Activated naive CD8-positive, alpha-beta T cell (primary cell): ENCODE data around the gene MRPL20.
"Not testable (repeated sequence)": the region's sequence is repeated elsewhere in the genome, so short reads cannot be mapped to it uniquely, and the experiment has no call there.

Experiments used
- H3K27ac Mint-ChIP-seq: one replicate; pipeline ENCODE4 v1.8.0; 2021; ENCODE audit warnings: mixed read lengths
- H3K27me3 Mint-ChIP-seq: one replicate; pipeline ENCODE4 v1.8.0; 2021; ENCODE audit warnings: mixed read lengths
- H3K36me3 Mint-ChIP-seq: one replicate; pipeline ENCODE4 v1.8.0; 2021; ENCODE audit warnings: mixed read lengths
- H3K4me1 Mint-ChIP-seq: one replicate; pipeline ENCODE4 v1.8.0; 2021; ENCODE audit warnings: low read depth, mixed read lengths
- H3K4me3 Mint-ChIP-seq: one replicate; pipeline ENCODE4 v1.8.0; 2021; ENCODE audit warnings: mild to moderate bottlenecking, mixed read lengths
- H3K9me3 Mint-ChIP-seq: one replicate; pipeline ENCODE4 v1.8.0; 2021; ENCODE audit warnings: low read depth, mixed read lengths

Gene MRPL20

GRCh38 chr1:1407636-1408318 is 684 bp upstream of the MRPL20 start:
- H3K27ac Mint-ChIP-seq, result peak overlapping the region; percentile 84
- peaks cover 7% of the 10 kb centered on the region for H3K36me3 Mint-ChIP-seq
- peak overlapping the region; percentile 91 for H3K4me3 Mint-ChIP-seq
- no peaks in the 10 kb centered on the region for H3K9me3 Mint-ChIP-seq
- H3K27me3 Mint-ChIP-seq, result no peaks in the 10 kb centered on the region
- H3K4me1 Mint-ChIP-seq, result peaks cover 38% of the 10 kb centered on the region

GRCh38 chr1:1406101-1406820 is 832 bp downstream of the MRPL20 start:
- H3K4me1 Mint-ChIP-seq, result peaks cover 46% of the 10 kb centered on the region
- H3K9me3 Mint-ChIP-seq, result no peaks in the 10 kb centered on the region
- H3K27me3 Mint-ChIP-seq, result no peaks in the 10 kb centered on the region
- peak overlapping the region; percentile 95 for H3K4me3 Mint-ChIP-seq
- H3K27ac Mint-ChIP-seq, result peak overlapping the region; percentile 95
- H3K36me3 Mint-ChIP-seq, result peaks cover 7% of the 10 kb centered on the region

- Mint-ChIP-seq H3K36me3 (peaks cover 7% of the 10 kb centered on the region), H3K4me3 (peak overlapping the region; percentile 59), H3K4me1 (peaks cover 49% of the 10 kb centered on the region)
Measured at GRCh38 chr1:1403653-1404052, 3.4 kb downstream of the MRPL20 start.

GRCh38 chr1:1402901-1403392 is 4.1 kb downstream of the MRPL20 start:
- not testable (repeated sequence) for H3K27me3 Mint-ChIP-seq, H3K9me3 Mint-ChIP-seq, H3K36me3 Mint-ChIP-seq, H3K4me3 Mint-ChIP-seq
- H3K4me1 Mint-ChIP-seq, result peaks cover 48% of the 10 kb centered on the region
- peak overlapping the region; percentile 80 for H3K27ac Mint-ChIP-seq

More at GRCh38 chr1:1403653-1404052, 3.4 kb downstream of the MRPL20 start:
- H3K9me3 Mint-ChIP-seq, result no peaks in the 10 kb centered on the region
- H3K27ac Mint-ChIP-seq, result peak overlapping the region; percentile 80
- no peaks in the 10 kb centered on the region for H3K27me3 Mint-ChIP-seq

GRCh38 chr1:1402072-1402900 is 4.8 kb downstream of the MRPL20 start:
- H3K27ac Mint-ChIP-seq, result peak overlapping the region; percentile 79
- peaks cover 5% of the 10 kb centered on the region for H3K36me3 Mint-ChIP-seq
- no peaks in the 10 kb centered on the region for H3K9me3 Mint-ChIP-seq
- H3K4me1 Mint-ChIP-seq, result peaks cover 51% of the 10 kb centered on the region
- peak overlapping the region; percentile 89 for H3K4me3 Mint-ChIP-seq
- H3K27me3 Mint-ChIP-seq, result no peaks in the 10 kb centered on the region

- H3K27me3 Mint-ChIP-seq, result no peaks in the 10 kb centered on the region
- H3K36me3 Mint-ChIP-seq, result peaks cover 5% of the 10 kb centered on the region
- peaks cover 49% of the 10 kb centered on the region for H3K4me1 Mint-ChIP-seq
- no peaks in the 10 kb centered on the region for H3K9me3 Mint-ChIP-seq
- H3K27ac Mint-ChIP-seq, result peak overlapping the region; percentile 79
- peak overlapping the region; percentile 89 for H3K4me3 Mint-ChIP-seq
Measured at GRCh38 chr1:1401457-1402010, 5.6 kb downstream of the MRPL20 start.

GRCh38 chr1:1400576-1401456 is 6.3 kb downstream of the MRPL20 start:
- Mint-ChIP-seq H3K4me3 (peak overlapping the region; percentile 89), H3K27me3 (no peaks in the 10 kb centered on the region), H3K9me3 (no peaks in the 10 kb centered on the region), H3K27ac (peak overlapping the region; percentile 87), H3K4me1 (peaks cover 47% of the 10 kb centered on the region), H3K36me3 (peaks cover 5% of the 10 kb centered on the region)

- no peaks in the 10 kb centered on the region for H3K27me3 Mint-ChIP-seq
- peaks cover 5% of the 10 kb centered on the region for H3K36me3 Mint-ChIP-seq
- H3K27ac Mint-ChIP-seq, result peak overlapping the region; percentile 87
- peaks cover 48% of the 10 kb centered on the region for H3K4me1 Mint-ChIP-seq
- peak overlapping the region; percentile 89 for H3K4me3 Mint-ChIP-seq
- H3K9me3 Mint-ChIP-seq, result no peaks in the 10 kb centered on the region
Measured at GRCh38 chr1:1399872-1400575, 7.1 kb downstream of the MRPL20 start.

- peak within 1 kb of the TSS; percentile 96 for H3K4me3 Mint-ChIP-seq
- no peaks in the 10 kb centered on the region for H3K27me3 Mint-ChIP-seq
- H3K9me3 Mint-ChIP-seq, result no peaks in the 10 kb centered on the region
- H3K4me1 Mint-ChIP-seq, result peaks cover 47% of the 10 kb centered on the region
- peak within 1 kb of the TSS; percentile 90 for H3K27ac Mint-ChIP-seq
- peaks cover 5% of the 10 kb centered on the region for H3K36me3 Mint-ChIP-seq
Measured at GRCh38 chr1:1399187-1399871, 7.8 kb downstream of the MRPL20 start, which contains the start of gene CCNL2. TSS of gene CCNL2 (minus strand) at chr1:1399335. CDS start at chr1:1399306, 29 bp downstream.

GRCh38 chr1:1398677-1399186 is 8.4 kb downstream of the MRPL20 start:
- Mint-ChIP-seq H3K36me3 (peaks cover 5% of the 10 kb centered on the region), H3K4me1 (peaks cover 47% of the 10 kb centered on the region), H3K27me3 (no peaks in the 10 kb centered on the region), H3K27ac (peak overlapping the region; percentile 90), H3K9me3 (no peaks in the 10 kb centered on the region), H3K4me3 (peak overlapping the region; percentile 96)

GRCh38 chr1:1397839-1398523 is 9.1 kb downstream of the MRPL20 start:
- Mint-ChIP-seq H3K4me1 (peaks cover 42% of the 10 kb centered on the region), H3K4me3 (peak overlapping the region; percentile 96), H3K36me3 (no peaks in the 10 kb centered on the region), H3K27ac (peak overlapping the region; percentile 90), H3K27me3 (no peaks in the 10 kb centered on the region), H3K9me3 (no peaks in the 10 kb centered on the region)

GRCh38 chr1:1395166-1395565 is 11.9 kb downstream of the MRPL20 start:
- peak overlapping the region; percentile 42 for H3K27ac Mint-ChIP-seq
- peaks cover 3% of the 10 kb centered on the region for H3K36me3 Mint-ChIP-seq
- H3K9me3 Mint-ChIP-seq, result no peaks in the 10 kb centered on the region
- H3K27me3 Mint-ChIP-seq, result no peaks in the 10 kb centered on the region
- peak overlapping the region; percentile 44 for H3K4me3 Mint-ChIP-seq
- peaks cover 26% of the 10 kb centered on the region for H3K4me1 Mint-ChIP-seq
